SHP77 treated with DMSO at 0.1 percent for 48 hours (cell line): ENCODE results near the gene RAB32.
"Not testable (repeated sequence)": the region's sequence is repeated elsewhere in the genome, so short reads cannot be mapped to it uniquely, and the experiment has no call there.

ENCODE experiments used
- DNase-seq: peaks from one replicate; lab custom pipeline; 2025; lab: John Stamatoyannopoulos, UW

RAB32 gene

GRCh38 chr6:146543211-146543939, at the start of gene RAB32:
Gene RAB32, plus strand, starts transcription at chr6:146543833. Its CDS starts 39 bp downstream, at chr6:146543872.
- DNase-seq: no peak

GRCh38 chr6:146498309-146498708, 45.3 kb upstream of the RAB32 start:
- no peak for DNase-seq

- DNase-seq: no peak
Observed at GRCh38 chr6:146503096-146503495, 40.5 kb upstream of the RAB32 start.

- DNase-seq: no peak
Observed at GRCh38 chr6:146515212-146515611, 28.4 kb upstream of the RAB32 start.

GRCh38 chr6:146526192-146526591, 17.4 kb upstream of the RAB32 start:
- no peak for DNase-seq

GRCh38 chr6:146532702-146533101, 10.9 kb upstream of the RAB32 start:
- no peak for DNase-seq

GRCh38 chr6:146542881-146543210, 787 bp upstream of the RAB32 start:
- no peak for DNase-seq

GRCh38 chr6:146543940-146544615, 445 bp downstream of the RAB32 start:
- no peak for DNase-seq

GRCh38 chr6:146544616-146545182, 1.1 kb downstream of the RAB32 start:
- no peak for DNase-seq

- DNase-seq: no peak
Observed at GRCh38 chr6:146545581-146545980, 1.9 kb downstream of the RAB32 start.

- DNase-seq: no peak
Observed at GRCh38 chr6:146546443-146547043, 2.9 kb downstream of the RAB32 start.

GRCh38 chr6:146547889-146548288, 4.3 kb downstream of the RAB32 start:
- no peak for DNase-seq

GRCh38 chr6:146548898-146549374, 5.3 kb downstream of the RAB32 start:
- DNase-seq: no peak

- DNase-seq: no peak
Observed at GRCh38 chr6:146550911-146551310, 7.3 kb downstream of the RAB32 start.

- DNase-seq: no peak
Observed at GRCh38 chr6:146551545-146551944, 7.9 kb downstream of the RAB32 start.

- DNase-seq: no peak
Observed at GRCh38 chr6:146553377-146554135, 9.9 kb downstream of the RAB32 start.

- DNase-seq: no peak
Observed at GRCh38 chr6:146560607-146561006, 17.0 kb downstream of the RAB32 start.

GRCh38 chr6:146566661-146567060, 23.0 kb downstream of the RAB32 start:
- not testable (repeated sequence) for DNase-seq

- DNase-seq: not testable (repeated sequence)
Observed at GRCh38 chr6:146568619-146569018, 25.0 kb downstream of the RAB32 start.

GRCh38 chr6:146574211-146574610, 30.6 kb downstream of the RAB32 start:
- no peak for DNase-seq

- no peak for DNase-seq
Observed at GRCh38 chr6:146578054-146578453, 34.4 kb downstream of the RAB32 start.

GRCh38 chr6:146581968-146582367, 38.3 kb downstream of the RAB32 start:
- DNase-seq: no peak
